Left lobe of liver (tissue), 2 donors: ENCODE results near the gene CFAP299. TPM values are rescaled to one million over a fixed set of nuclear protein-coding genes. Genes with fewer than 3 reads are reported as not detected.
"Not testable (repeated sequence)": the region's sequence is repeated elsewhere in the genome, so short reads cannot be mapped to it uniquely, and the experiment has no call there.

Source experiments
- ATAC-seq: fragments of 200-7000 bp; cut with Tn5 transposase; one replicate; pipeline ENCODE4 v1.9.1; 2020; ENCODE audit warnings: mild to moderate bottlenecking, moderate library complexity
- DNase-seq: peaks from one replicate; pipeline ENCODE4 v3.0.0-alpha.2; 2020; ENCODE audit warnings: low spot score
- total RNA-seq: library from RNA; stranded (reverse); gene quantifications from one replicate; pipeline ENCODE4 v1.2.1, GENCODE V29; 2021
- donor health status: DM: no; HTN: no; CAD: no; lungs with moderate emphysema.
- donor health status: DM: no; HTN: yes; CAD: no.

The CFAP299 gene
- total RNA-seq, 1 donor from 2014 or later: not detected

GRCh38 chr4:80585542-80585941 is 250.0 kb downstream of the CFAP299 start:
- ATAC-seq (no peak), DNase-seq (no peak)

- ATAC-seq (no peak), DNase-seq (no peak)
These were observed 251.2 kb downstream of the CFAP299 start for GRCh38 chr4:80586716-80587115.

GRCh38 chr4:80587871-80588385 is 252.4 kb downstream of the CFAP299 start:
- no peak for ATAC-seq

GRCh38 chr4:80592950-80593349 is 257.4 kb downstream of the CFAP299 start:
- ATAC-seq (no peak), DNase-seq (no peak)

More at GRCh38 chr4:80587871-80588385, 252.4 kb downstream of the CFAP299 start:
- no peak for DNase-seq

- no peak for DNase-seq
These were observed 259.2 kb downstream of the CFAP299 start for GRCh38 chr4:80594701-80595100.

GRCh38 chr4:80608281-80608980 is 272.9 kb downstream of the CFAP299 start:
- DNase-seq: no peak
- ATAC-seq: no peak

More at GRCh38 chr4:80594701-80595100, 259.2 kb downstream of the CFAP299 start:
- ATAC-seq: no peak

- ATAC-seq: no peak
- no peak for DNase-seq
These were observed 274.7 kb downstream of the CFAP299 start for GRCh38 chr4:80610199-80610598.

- ATAC-seq: no peak
- DNase-seq: no peak
These were observed 275.5 kb downstream of the CFAP299 start for GRCh38 chr4:80610845-80611677.

- no peak for DNase-seq
- no peak for ATAC-seq
These were observed 276.1 kb downstream of the CFAP299 start for GRCh38 chr4:80611678-80611979.

- DNase-seq: no peak
These were observed 277.9 kb downstream of the CFAP299 start for GRCh38 chr4:80613470-80613869.

GRCh38 chr4:80614319-80614718 is 278.8 kb downstream of the CFAP299 start:
- ATAC-seq (no peak), DNase-seq (no peak)

More at GRCh38 chr4:80613470-80613869, 277.9 kb downstream of the CFAP299 start:
- ATAC-seq: no peak

- peak; percentile 71 for ATAC-seq
- DNase-seq: no peak
These were observed 279.6 kb downstream of the CFAP299 start for GRCh38 chr4:80615099-80615498.

GRCh38 chr4:80619070-80619674 is 283.6 kb downstream of the CFAP299 start:
- ATAC-seq (peak; percentile 66), DNase-seq (no peak)

- no peak for ATAC-seq
These were observed 296.3 kb downstream of the CFAP299 start for GRCh38 chr4:80631861-80632260.

GRCh38 chr4:80637190-80637589 is 301.7 kb downstream of the CFAP299 start:
- no peak for ATAC-seq
- no peak for DNase-seq

More at GRCh38 chr4:80631861-80632260, 296.3 kb downstream of the CFAP299 start:
- no peak for DNase-seq

GRCh38 chr4:80646061-80646460 is 310.5 kb downstream of the CFAP299 start:
- DNase-seq (no peak), ATAC-seq (no peak)

GRCh38 chr4:80655662-80656061 is 320.1 kb downstream of the CFAP299 start:
- DNase-seq (no peak), ATAC-seq (no peak)

- DNase-seq, ATAC-seq: not testable (repeated sequence)
These were observed 334.6 kb downstream of the CFAP299 start for GRCh38 chr4:80670118-80670517.

- DNase-seq: no peak
- no peak for ATAC-seq
These were observed 342.9 kb downstream of the CFAP299 start for GRCh38 chr4:80678413-80678812.

- ATAC-seq: no peak
- DNase-seq: no peak
These were observed 345.4 kb downstream of the CFAP299 start for GRCh38 chr4:80680934-80681333.

GRCh38 chr4:80685214-80685613 is 349.7 kb downstream of the CFAP299 start:
- no peak for DNase-seq
- ATAC-seq: no peak
